Activated naive CD4-positive, alpha-beta T cell treated with anti-CD3 and anti-CD28 coated beads for 36 hours (primary cell): ENCODE results near the gene ABCA13. TPM values are rescaled to one million over a fixed set of nuclear protein-coding genes. Genes with fewer than 3 reads are reported as not detected.

Experiments
- CTCF ChIA-PET: fragments of 350-600 bp; sonication (Branson Sonifier 250); formaldehyde crosslinking; loops from one replicate; lab custom pipeline; 2021; ENCODE audit warnings: antibody characterized with exemption; lab: Charles Lee
- DNase-seq: peaks from one replicate; pipeline ENCODE4 v3.0.0-alpha.2; 2020
- H3K27ac Mint-ChIP-seq: one replicate; pipeline ENCODE4 v1.8.0; 2021; ENCODE audit warnings: mild to moderate bottlenecking, mixed read lengths
- H3K27me3 Mint-ChIP-seq: one replicate; pipeline ENCODE4 v1.8.0; 2021; ENCODE audit warnings: low read depth, mixed read lengths
- H3K36me3 Mint-ChIP-seq: one replicate; pipeline ENCODE4 v1.8.0; 2021; ENCODE audit warnings: low read depth, mixed read lengths
- H3K4me1 Mint-ChIP-seq: one replicate; pipeline ENCODE4 v1.8.0; 2021; ENCODE audit warnings: low read depth, mixed read lengths
- H3K4me3 Mint-ChIP-seq: one replicate; pipeline ENCODE4 v1.8.0; 2021; ENCODE audit warnings: mild to moderate bottlenecking, moderate library complexity, mixed read lengths
- H3K9me3 Mint-ChIP-seq: one replicate; pipeline ENCODE4 v1.8.0; 2021; ENCODE audit warnings: mixed read lengths
- intact Hi-C: fragments of 100-400 bp; cut with micrococcal nuclease; formaldehyde crosslinking; loops from one replicate; pipeline ENCODE4 v1.15.1; 2023
- total RNA-seq, 2 experiments: library from RNA; stranded (reverse); gene quantifications; one replicate each; pipeline ENCODE4 v1.2.3, GENCODE V29; 2021

The ABCA13 gene
- total RNA-seq, 2 experiments from 2014 or later = not detected

DNA sequence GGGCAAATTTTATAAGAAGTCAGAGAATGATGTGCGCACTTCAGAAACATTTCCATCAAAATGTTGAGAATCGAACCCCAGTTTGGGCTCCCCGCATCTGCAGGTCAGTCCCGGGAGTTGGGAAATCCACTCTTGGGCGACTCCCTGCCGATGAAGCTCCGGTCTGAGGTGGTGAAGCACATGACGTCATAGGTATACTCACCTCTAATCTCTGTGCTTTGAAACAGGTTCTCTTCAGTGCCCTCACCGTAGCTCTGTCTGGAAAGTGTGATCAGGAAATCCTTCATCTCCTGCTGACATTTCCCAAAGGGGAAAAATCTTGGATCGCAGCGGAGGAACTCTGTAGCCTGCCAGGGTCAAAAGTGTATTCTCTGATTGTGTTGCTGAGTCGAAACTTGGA is 138.5 kb downstream of the ABCA13 start:
- no peak for DNase-seq
- intact Hi-C loops = no loop called here
- H3K9me3 Mint-ChIP-seq = no peaks in the 10 kb centered on the region
- H3K27ac Mint-ChIP-seq = no peak overlapping the region
- no peaks in the 10 kb centered on the region for H3K36me3 Mint-ChIP-seq
- H3K4me1 Mint-ChIP-seq = no peaks in the 10 kb centered on the region
- CTCF ChIA-PET = interaction anchor here (0.5 to 1.1 kb wide), 2 partner anchors 11 to 587 kb away, joined by 3 read pairs; no protein-coding TSS in a partner anchor
- no peak overlapping the region for H3K4me3 Mint-ChIP-seq
- peaks cover 3% of the 10 kb centered on the region for H3K27me3 Mint-ChIP-seq

DNA sequence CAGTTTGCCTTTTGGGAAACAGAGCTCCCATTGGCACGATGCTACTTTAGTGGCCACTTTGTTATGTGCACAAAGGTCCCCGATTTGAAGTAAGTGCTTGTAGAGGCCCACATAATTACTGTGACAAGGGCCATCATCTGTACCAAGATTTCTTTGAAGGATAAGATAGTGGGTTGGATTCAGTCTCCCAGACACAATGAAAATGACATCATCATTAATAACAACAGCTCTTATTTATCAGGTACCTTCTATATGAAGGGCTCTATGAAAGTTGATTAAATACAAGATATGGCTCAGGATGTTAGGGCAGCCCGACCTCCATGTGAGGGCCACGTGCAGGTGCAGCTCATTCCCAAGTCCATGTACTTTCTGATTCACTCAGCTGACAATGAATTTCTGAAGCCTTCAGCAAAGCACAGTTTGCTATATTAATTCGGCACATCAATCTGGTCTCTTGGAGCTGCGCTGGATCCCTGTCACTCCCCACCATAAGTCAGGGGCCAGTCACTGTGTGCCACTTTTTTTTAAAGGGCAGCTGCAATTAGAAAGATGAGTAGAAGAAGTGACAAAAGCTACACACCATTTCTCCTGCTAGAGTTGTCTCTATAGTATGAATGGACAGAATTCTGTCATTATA is 140.3 kb downstream of the ABCA13 start:
- Mint-ChIP-seq H3K27ac (no peak overlapping the region), H3K4me3 (no peak overlapping the region), H3K36me3 (no peaks in the 10 kb centered on the region), H3K9me3 (no peaks in the 10 kb centered on the region), H3K4me1 (no peaks in the 10 kb centered on the region), H3K27me3 (no peaks in the 10 kb centered on the region)
- intact Hi-C loops = no loop called here
- CTCF ChIA-PET = interaction anchor here (0.6 to 0.9 kb wide), 2 partner anchors 12 to 73 kb away, joined by 3 read pairs; no protein-coding TSS in a partner anchor
- DNase-seq = no peak

DNA sequence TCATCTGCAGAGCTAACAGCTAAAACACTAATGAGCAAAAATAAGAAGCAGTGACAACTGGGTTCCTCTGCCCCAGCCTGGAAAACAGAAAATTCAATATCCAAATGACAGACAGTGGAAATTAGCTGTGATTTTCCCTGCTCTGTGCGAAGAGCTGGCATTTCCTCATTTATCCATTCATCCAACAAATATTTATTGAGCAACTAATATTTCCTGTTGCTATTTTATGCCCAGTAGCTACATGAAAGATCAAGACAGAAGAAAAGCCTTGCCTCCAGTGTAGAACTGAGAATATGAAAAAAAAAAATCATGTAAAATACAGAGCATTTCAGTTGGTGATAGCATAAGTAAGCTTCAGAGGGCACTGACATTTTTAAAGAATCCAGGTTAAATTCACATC is 140.9 kb downstream of the ABCA13 start:
- no peaks in the 10 kb centered on the region for H3K27me3 Mint-ChIP-seq
- H3K36me3 Mint-ChIP-seq = no peaks in the 10 kb centered on the region
- CTCF ChIA-PET = interaction anchor here (0.6 to 0.9 kb wide), 2 partner anchors 11 to 74 kb away, joined by 3 read pairs; no protein-coding TSS in a partner anchor
- no peaks in the 10 kb centered on the region for H3K9me3 Mint-ChIP-seq
- H3K4me1 Mint-ChIP-seq = no peaks in the 10 kb centered on the region
- H3K4me3 Mint-ChIP-seq = no peak overlapping the region
- no peak for DNase-seq
- intact Hi-C loops = no loop called here
- no peak overlapping the region for H3K27ac Mint-ChIP-seq

DNA sequence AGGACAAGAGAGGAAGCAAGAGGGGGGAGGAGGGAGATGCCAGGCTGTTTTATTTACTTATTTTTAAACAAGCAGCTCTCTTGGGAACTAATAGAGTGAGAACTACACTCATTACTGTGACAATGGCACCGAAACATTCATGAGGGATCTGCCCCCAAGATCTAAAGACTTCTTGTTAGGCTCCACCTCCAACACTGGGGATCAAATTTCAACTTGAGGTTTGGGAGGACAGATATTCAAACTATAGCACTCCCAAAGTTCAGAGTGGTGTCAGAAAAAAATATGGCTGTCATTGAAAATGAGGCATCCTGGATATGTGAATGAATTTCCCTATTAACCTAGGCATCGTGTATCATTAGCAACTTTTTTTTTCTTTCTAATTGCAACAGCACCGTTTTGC is 145.5 kb downstream of the ABCA13 start:
- H3K4me3 Mint-ChIP-seq = no peak overlapping the region
- no peaks in the 10 kb centered on the region for H3K4me1 Mint-ChIP-seq
- no peak for DNase-seq
- no peak overlapping the region for H3K27ac Mint-ChIP-seq
- H3K27me3 Mint-ChIP-seq = no peaks in the 10 kb centered on the region
- intact Hi-C loops = no loop called here
- CTCF ChIA-PET = no interaction called here
- no peaks in the 10 kb centered on the region for H3K9me3 Mint-ChIP-seq
- no peaks in the 10 kb centered on the region for H3K36me3 Mint-ChIP-seq

DNA sequence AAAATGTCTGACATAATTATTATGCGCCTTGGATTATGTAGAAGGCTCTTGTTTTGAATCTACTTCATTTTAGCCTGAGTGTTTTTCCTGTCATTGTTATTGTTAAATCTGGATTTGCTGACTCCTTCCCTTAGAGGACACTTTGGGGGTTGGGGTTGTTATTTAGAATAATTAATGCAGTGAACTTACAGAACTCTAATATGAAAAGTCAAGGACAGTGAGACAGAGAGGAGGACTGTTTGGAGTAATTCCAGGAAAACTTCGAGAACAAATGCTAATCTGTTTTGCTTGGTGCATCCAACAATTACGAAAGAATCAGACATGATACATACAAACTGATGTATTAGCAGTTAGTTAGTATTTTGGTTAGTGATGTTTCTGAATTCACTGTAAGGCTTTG is 146.1 kb downstream of the ABCA13 start:
- Mint-ChIP-seq H3K4me1 (no peaks in the 10 kb centered on the region), H3K9me3 (no peaks in the 10 kb centered on the region), H3K27ac (no peak overlapping the region), H3K27me3 (no peaks in the 10 kb centered on the region), H3K36me3 (no peaks in the 10 kb centered on the region), H3K4me3 (no peak overlapping the region)
- CTCF ChIA-PET = no interaction called here
- no peak for DNase-seq
- intact Hi-C loops = no loop called here

DNA sequence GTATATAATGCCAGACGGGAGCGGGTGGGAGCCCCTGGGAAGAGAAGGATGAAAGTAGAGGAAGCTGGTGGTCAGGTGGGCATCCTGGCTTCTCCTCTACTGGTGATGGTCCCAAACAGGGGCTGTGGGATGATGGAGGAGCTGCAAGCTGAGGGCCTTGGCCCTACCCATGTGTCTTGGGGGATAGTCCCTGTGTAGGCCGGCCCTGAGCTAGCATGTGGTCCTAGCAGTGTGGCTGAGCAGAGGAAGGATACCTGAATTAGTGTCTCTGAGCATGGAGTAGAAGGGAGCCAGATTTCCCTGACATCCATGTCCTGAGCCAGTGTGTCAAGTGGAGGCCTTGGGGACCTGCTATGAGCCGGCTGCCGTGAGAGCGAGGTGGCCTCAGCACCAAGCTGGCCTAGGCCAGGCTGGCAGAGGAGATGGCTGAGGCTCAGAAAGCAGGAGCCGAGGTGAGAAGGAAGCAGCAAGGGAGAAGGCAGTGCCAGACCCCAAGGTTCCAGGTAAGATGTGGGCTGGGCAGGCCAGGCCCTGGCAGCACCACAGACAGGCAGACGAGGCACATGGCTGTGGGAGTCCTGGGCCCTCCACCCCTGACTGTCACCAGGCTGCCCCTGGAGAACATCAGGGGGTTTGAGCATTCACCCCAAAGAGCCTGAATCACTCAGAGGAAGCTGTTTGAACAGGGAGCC is 150.2 kb downstream of the ABCA13 start:
- no peaks in the 10 kb centered on the region for H3K27me3 Mint-ChIP-seq
- H3K9me3 Mint-ChIP-seq = peaks cover 9% of the 10 kb centered on the region
- no peaks in the 10 kb centered on the region for H3K36me3 Mint-ChIP-seq
- no peak for DNase-seq
- intact Hi-C loops = no loop called here
- H3K4me1 Mint-ChIP-seq = no peaks in the 10 kb centered on the region
- CTCF ChIA-PET = no interaction called here
- no peak overlapping the region for H3K4me3 Mint-ChIP-seq
- no peak overlapping the region for H3K27ac Mint-ChIP-seq

DNA sequence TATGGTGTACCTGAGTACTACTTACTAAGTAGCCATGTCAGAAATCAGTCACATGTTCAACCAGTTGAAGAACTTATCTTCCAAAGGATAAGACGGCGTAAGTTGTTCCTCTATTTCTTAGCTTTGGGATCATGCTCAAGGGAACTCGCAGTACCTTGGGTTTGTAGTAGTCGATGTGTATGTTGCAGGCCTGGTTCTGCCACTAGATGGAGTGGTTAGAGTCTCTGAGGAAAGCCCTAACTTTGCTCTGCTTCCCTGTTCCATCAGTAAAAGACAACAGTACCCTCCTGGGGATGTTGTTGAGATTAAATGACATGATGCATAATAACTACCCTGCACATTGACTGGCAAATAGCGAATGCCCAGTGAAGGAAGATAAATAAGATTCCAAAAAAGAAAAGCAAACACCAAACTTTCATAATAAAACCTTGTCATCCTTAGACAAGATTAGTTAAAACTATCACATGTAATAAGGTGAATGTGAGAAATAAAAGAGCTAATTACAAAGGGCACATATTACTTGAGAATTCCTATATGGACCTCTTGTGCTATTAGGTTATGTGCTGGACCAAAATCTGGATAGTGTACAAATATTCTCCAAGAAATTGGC is 165.9 kb downstream of the ABCA13 start:
- no peak overlapping the region for H3K27ac Mint-ChIP-seq
- DNase-seq = no peak
- no peaks in the 10 kb centered on the region for H3K36me3 Mint-ChIP-seq
- H3K4me3 Mint-ChIP-seq = no peak overlapping the region
- no peaks in the 10 kb centered on the region for H3K27me3 Mint-ChIP-seq
- H3K9me3 Mint-ChIP-seq = no peaks in the 10 kb centered on the region
- CTCF ChIA-PET = interaction anchor here (0.7 kb wide), 1 partner anchor 12 kb away, joined by 3 read pairs; no protein-coding TSS in a partner anchor
- no peaks in the 10 kb centered on the region for H3K4me1 Mint-ChIP-seq
- intact Hi-C loops = no loop called here

DNA sequence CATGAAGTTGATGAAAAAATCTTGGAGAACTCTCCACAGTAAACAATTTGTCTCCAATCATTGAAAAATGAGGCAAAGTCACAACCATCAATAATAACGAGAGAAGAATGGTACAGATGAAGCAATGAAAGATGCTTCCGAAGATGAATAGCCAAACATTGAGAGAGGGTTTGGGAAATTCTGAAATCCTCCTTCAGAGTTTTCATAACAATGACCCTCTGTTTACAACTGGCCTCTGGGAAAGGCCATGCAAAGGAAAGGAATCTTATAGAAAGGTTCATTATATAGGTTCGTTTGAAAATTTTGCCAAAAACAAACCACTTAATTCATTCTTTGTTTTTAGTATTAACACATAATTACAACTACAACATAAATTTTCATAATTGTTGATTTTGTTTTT is 166.5 kb downstream of the ABCA13 start:
- Mint-ChIP-seq H3K9me3 (no peaks in the 10 kb centered on the region), H3K36me3 (no peaks in the 10 kb centered on the region), H3K4me1 (no peaks in the 10 kb centered on the region), H3K4me3 (no peak overlapping the region), H3K27me3 (no peaks in the 10 kb centered on the region), H3K27ac (no peak overlapping the region)
- intact Hi-C loops = no loop called here
- no peak for DNase-seq
- CTCF ChIA-PET = interaction anchor here (0.7 kb wide), 2 partner anchors 12 to 191 kb away, joined by 3 read pairs; no protein-coding TSS in a partner anchor

DNA sequence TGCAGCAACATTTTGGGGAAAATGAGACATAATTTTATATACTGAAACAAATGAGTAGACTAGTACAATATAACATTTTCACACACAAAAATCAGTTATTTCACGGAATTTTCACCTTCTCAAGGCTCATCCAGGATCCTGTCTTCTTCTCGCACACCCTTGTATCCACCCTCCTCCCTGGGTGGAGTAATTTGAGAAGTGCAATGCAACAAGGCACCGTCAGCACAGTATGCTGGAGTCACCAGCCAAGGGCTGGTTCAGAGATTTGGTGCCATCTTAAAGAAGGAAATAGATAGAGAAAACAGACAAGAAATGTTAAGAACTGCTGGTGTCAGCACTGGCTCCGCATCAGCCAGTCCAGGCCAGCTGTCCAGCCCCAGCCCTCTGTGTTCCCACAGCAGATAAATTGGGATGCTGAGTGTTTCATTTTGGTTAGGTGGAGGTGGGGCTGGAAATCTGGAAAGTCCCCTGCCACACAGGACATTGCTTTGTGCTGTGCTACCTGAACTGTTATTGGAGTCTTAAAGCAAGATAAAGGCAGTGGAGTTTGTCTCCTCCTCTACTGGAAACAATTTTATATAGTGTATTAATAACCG is 176.1 kb downstream of the ABCA13 start:
- CTCF ChIA-PET = no interaction called here
- no peaks in the 10 kb centered on the region for H3K9me3 Mint-ChIP-seq
- no peaks in the 10 kb centered on the region for H3K27me3 Mint-ChIP-seq
- no peaks in the 10 kb centered on the region for H3K4me1 Mint-ChIP-seq
- H3K36me3 Mint-ChIP-seq = no peaks in the 10 kb centered on the region
- no peak for DNase-seq
- intact Hi-C loops = no loop called here
- H3K4me3 Mint-ChIP-seq = no peak overlapping the region
- no peak overlapping the region for H3K27ac Mint-ChIP-seq

DNA sequence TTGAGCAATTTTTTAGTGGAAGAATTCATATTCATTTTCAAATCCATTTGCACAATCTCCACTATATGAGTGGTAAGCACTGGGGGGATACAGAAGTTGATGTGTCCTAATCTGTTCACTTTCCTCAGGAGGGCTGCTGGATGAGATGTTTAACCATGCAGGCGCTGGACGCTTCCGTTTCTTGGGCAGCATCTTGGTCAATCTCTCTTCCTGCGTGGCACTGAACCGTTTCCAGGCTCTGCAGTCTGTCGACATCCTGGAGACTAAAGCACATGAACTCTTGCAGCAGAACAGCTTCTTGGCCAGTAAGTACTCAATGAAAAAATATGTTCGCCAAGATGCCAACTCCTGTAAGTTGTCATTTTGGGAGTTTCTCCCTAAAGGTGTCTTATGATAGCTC is 179.3 kb downstream of the ABCA13 start:
- intact Hi-C loops = no loop called here
- Mint-ChIP-seq H3K4me1 (no peaks in the 10 kb centered on the region), H3K9me3 (no peaks in the 10 kb centered on the region)

DNA sequence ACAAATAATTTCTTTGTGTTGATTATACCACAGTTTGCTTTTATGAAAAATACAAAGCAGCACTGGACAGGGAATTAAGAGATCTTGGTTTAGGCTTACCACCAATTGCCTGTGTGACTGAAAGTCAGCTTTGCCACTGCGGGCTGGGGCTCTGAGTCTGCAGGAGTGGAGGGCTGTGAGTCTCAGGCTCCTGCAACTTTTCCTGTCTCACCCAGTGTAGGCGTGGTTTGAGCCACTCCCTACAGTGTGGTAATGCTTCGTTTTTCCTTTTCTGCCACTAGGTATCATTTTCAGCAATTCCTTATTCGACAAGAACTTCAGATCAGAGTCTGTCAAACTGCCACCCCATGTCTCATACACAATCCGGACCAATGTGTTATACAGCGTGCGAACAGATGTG is 180.6 kb downstream of the ABCA13 start:
- no peak for DNase-seq
- Mint-ChIP-seq H3K4me1 (no peaks in the 10 kb centered on the region), H3K27ac (no peak overlapping the region), H3K27me3 (no peaks in the 10 kb centered on the region), H3K36me3 (no peaks in the 10 kb centered on the region), H3K9me3 (no peaks in the 10 kb centered on the region), H3K4me3 (no peak overlapping the region)
- intact Hi-C loops = no loop called here
- CTCF ChIA-PET = no interaction called here

More for the DNA sequence above, 179.3 kb downstream of the ABCA13 start:
- Mint-ChIP-seq H3K27ac (no peak overlapping the region), H3K36me3 (no peaks in the 10 kb centered on the region), H3K4me3 (no peak overlapping the region), H3K27me3 (no peaks in the 10 kb centered on the region)
- no peak for DNase-seq
- CTCF ChIA-PET = no interaction called here

DNA sequence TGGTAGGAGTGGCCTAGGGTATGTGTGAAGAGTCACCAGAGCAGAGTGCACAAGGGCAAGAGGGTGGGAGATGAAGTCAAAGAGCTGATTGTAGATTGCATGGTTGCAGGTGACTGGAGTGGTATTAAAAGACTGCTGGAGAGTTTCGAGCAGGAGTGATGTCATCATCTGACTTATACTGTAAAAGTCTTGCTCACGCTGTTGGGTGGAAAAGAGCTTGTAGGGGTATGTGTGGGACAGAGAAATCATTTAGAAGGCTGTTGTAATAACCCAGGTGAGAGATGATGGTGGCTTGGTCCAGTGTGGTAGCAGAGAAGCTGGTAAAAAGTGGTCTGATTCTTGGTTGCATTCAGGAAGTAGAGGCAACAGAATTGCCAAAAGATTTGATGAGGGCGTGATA is 184.1 kb downstream of the ABCA13 start:
- no peaks in the 10 kb centered on the region for H3K27me3 Mint-ChIP-seq
- no peaks in the 10 kb centered on the region for H3K4me1 Mint-ChIP-seq
- H3K27ac Mint-ChIP-seq = no peak overlapping the region
- H3K36me3 Mint-ChIP-seq = no peaks in the 10 kb centered on the region
- intact Hi-C loops = no loop called here
- no peaks in the 10 kb centered on the region for H3K9me3 Mint-ChIP-seq
- CTCF ChIA-PET = interaction anchor here (1.4 kb wide), 1 partner anchor 201 kb away, joined by 3 read pairs; no protein-coding TSS in a partner anchor
- no peak overlapping the region for H3K4me3 Mint-ChIP-seq
- no peak for DNase-seq
